SU-DHL-6 (cell line): ENCODE measurements around the gene NMS.

Source experiments
- H2AFZ ChIP-seq: fragments of 200-600 bp; sonication (generic); 2 replicates; pipeline ENCODE4 v1.6.1; 2014; ENCODE audit warnings: low read depth, mild to moderate bottlenecking, moderate library complexity, mixed read lengths, antibody characterized with exemption, low read length; ENCODE audit not compliant: severe bottlenecking
- H3F3A ChIP-seq: fragments of 200-600 bp; shearing (Covaris generic); 2 replicates; pipeline ENCODE4 v1.6.0; 2016; ENCODE audit warnings: antibody characterized with exemption, mild to moderate bottlenecking; ENCODE audit not compliant: insufficient read depth
- H3K27ac ChIP-seq: fragments of 200-600 bp; sonication (generic); 2 replicates; pipeline ENCODE4 v1.5.1; 2016; ENCODE audit warnings: low read depth, mild to moderate bottlenecking, low read length, moderate library complexity, mixed read lengths
- H3K27me3 ChIP-seq: fragments of 200-600 bp; sonication (generic), shearing (Covaris generic); 2 replicates; pipeline ENCODE4 v1.6.0; 2014; ENCODE audit warnings: mild to moderate bottlenecking, low read length
- H3K36me3 ChIP-seq: fragments of 200-600 bp; sonication (generic); 2 replicates; pipeline ENCODE4 v1.6.1; 2014; ENCODE audit warnings: mild to moderate bottlenecking, low read length, mixed read lengths
- H3K4me2 ChIP-seq: fragments of 300-600, 200-600 bp; shearing (Covaris generic), sonication (generic); 2 replicates; pipeline ENCODE4 v1.6.0; 2014; ENCODE audit warnings: low read length, low read depth, mild to moderate bottlenecking; ENCODE audit not compliant: poor library complexity, severe bottlenecking
- H3K4me3 ChIP-seq: fragments of 200-600 bp; sonication (generic); 2 replicates; pipeline ENCODE4 v1.5.1; 2014; ENCODE audit warnings: antibody characterized with exemption, low read length, mild to moderate bottlenecking, mixed read lengths; ENCODE audit not compliant: insufficient read depth, poor library complexity, severe bottlenecking
- H3K79me2 ChIP-seq: fragments of 200-600 bp; sonication (generic); 2 replicates; pipeline ENCODE4 v1.6.1; 2014; ENCODE audit warnings: mild to moderate bottlenecking, low read length, moderate library complexity; ENCODE audit not compliant: insufficient read depth
- H3K9ac ChIP-seq: fragments of 200-600 bp; sonication (generic); 2 replicates; pipeline ENCODE4 v1.7.0; 2014; ENCODE audit warnings: mild to moderate bottlenecking, low read length
- H3K9me2 ChIP-seq: fragments of 200-600 bp; sonication (generic); replicated peaks from 2 replicates; pipeline ENCODE4 v1.6.1; 2014; ENCODE audit warnings: low read length; ENCODE audit not compliant: insufficient read depth
- H3K9me3 ChIP-seq: fragments of 200-600 bp; sonication (generic); 2 replicates; pipeline ENCODE4 v1.6.1; 2014; ENCODE audit warnings: low read length, mixed read lengths; ENCODE audit not compliant: insufficient read depth
- H4K20me1 ChIP-seq: fragments of 200-600 bp; sonication (generic); 2 replicates; pipeline ENCODE4 v1.6.1; 2014; ENCODE audit warnings: low read depth, mild to moderate bottlenecking, antibody characterized with exemption, low read length, moderate library complexity, mixed read lengths
- CTCF ChIP-seq: fragments of 200-600 bp; sonication (generic); IDR thresholded peaks from one replicate; pipeline ENCODE4 v1.5.1; 2017; ENCODE audit warnings: antibody characterized with exemption, mild to moderate bottlenecking, low read length, moderate library complexity; ENCODE audit not compliant: insufficient read depth, poor library complexity, severe bottlenecking
- EZH2phosphoT487 ChIP-seq: fragments of 200-600 bp; sonication (generic), shearing (Covaris generic); conservative IDR thresholded peaks from 2 replicates; pipeline ENCODE4 v1.6.1; 2018; ENCODE audit warnings: mild to moderate bottlenecking, antibody characterized with exemption, low read length, moderate library complexity, mixed read lengths

Gene NMS

GRCh38 chr2:100529176-100529575 is 58.9 kb downstream of the NMS start:
- TF ChIP-seq EZH2phosphoT487, result no peak
- no peak for TF ChIP-seq CTCF
- Histone ChIP-seq H3K4me3 (no peak overlapping the region), H3K27me3 (no peaks in the 10 kb centered on the region), H3K27ac (no peak overlapping the region), H3K4me2 (no peak overlapping the region), H3K79me2 (no peaks in the 10 kb centered on the region), H3F3A (no peaks in the 10 kb centered on the region), H4K20me1 (no peaks in the 10 kb centered on the region), H3K9ac (no peak overlapping the region), H3K9me2 (no peaks in the 10 kb centered on the region), H2AFZ (no peak overlapping the region), H3K36me3 (no peaks in the 10 kb centered on the region), H3K9me3 (no peaks in the 10 kb centered on the region)

GRCh38 chr2:100529900-100530299 is 59.6 kb downstream of the NMS start:
- no peaks in the 10 kb centered on the region for H3K36me3 ChIP-seq
- H3K9me3 ChIP-seq, result no peaks in the 10 kb centered on the region
- H3K27me3 ChIP-seq, result no peaks in the 10 kb centered on the region
- TF ChIP-seq EZH2phosphoT487 (no peak), CTCF (no peak)
- no peak overlapping the region for H3K27ac ChIP-seq
- H3K9ac ChIP-seq, result no peak overlapping the region
- H2AFZ ChIP-seq, result no peak overlapping the region
- no peaks in the 10 kb centered on the region for H3K9me2 ChIP-seq
- no peaks in the 10 kb centered on the region for H3F3A ChIP-seq
- H4K20me1 ChIP-seq, result no peaks in the 10 kb centered on the region
- H3K79me2 ChIP-seq, result no peaks in the 10 kb centered on the region
- no peak overlapping the region for H3K4me2 ChIP-seq
- no peak overlapping the region for H3K4me3 ChIP-seq
